Tibial nerve (tissue), 4 donors: ENCODE data around the gene LTBP3. TPM values are rescaled to one million over a fixed set of nuclear protein-coding genes. Genes with fewer than 3 reads are reported as not detected.

ENCODE experiments used
- DNase-seq, 2 donors: peaks; one replicate each; pipeline ENCODE4 v3.0.0-alpha.2; 2019; ENCODE audit warnings: low spot score in 2 of 2
- H3K27ac ChIP-seq, 4 donors: fragments of 200-600 bp; sonication (generic) in 3 of 4; one replicate each; pipeline ENCODE4 v1.5.1; 2017 to 2019; ENCODE audit warnings: mild to moderate bottlenecking in 1 of 4
- H3K27me3 ChIP-seq, 2 donors: fragments of 200-600 bp; sonication (generic) in 1 of 2; one replicate each; pipeline versions ENCODE4 v1.5.1 to v1.6.0; 2017 to 2019
- H3K36me3 ChIP-seq, 3 donors: fragments of 200-600 bp; sonication (generic); one replicate each; pipeline ENCODE4 v1.5.1; 2018 to 2019
- H3K4me1 ChIP-seq, 4 donors: fragments of 200-600 bp; sonication (generic) in 3 of 4; one replicate each; pipeline ENCODE4 v1.5.1; 2017 to 2019
- H3K4me3 ChIP-seq, 4 donors: fragments of 200-600 bp; sonication (generic) in 3 of 4; one replicate each; pipeline ENCODE4 v1.5.1; 2017 to 2019; ENCODE audit warnings: mild to moderate bottlenecking in 1 of 4, moderate library complexity in 1 of 4
- H3K9me3 ChIP-seq, 4 donors: fragments of 200-600 bp; sonication (generic) in 3 of 4; one replicate each; pipeline ENCODE4 v1.5.1; 2017 to 2019
- EP300 ChIP-seq, 2 donors: sonication (generic); formaldehyde crosslinking; IDR thresholded peaks; one replicate each; pipeline ENCODE4 v1.6.1; 2017; ENCODE audit warnings: antibody characterized with exemption in 2 of 2, mild to moderate bottlenecking in 1 of 2
- POLR2A ChIP-seq, 2 donors: fragments of 450-650 bp; IDR thresholded peaks; one replicate each; pipeline ENCODE4 v1.6.1; 2017; ENCODE audit warnings: antibody characterized with exemption in 2 of 2, mild to moderate bottlenecking in 2 of 2, moderate library complexity in 2 of 2
- WGBS, 2 donors: methylation state at CpG; one replicate each; pipeline ENCODE4 v1.1.5; 2018; 5-methylcytosine and 5-hydroxymethylcytosine counted together
- total RNA-seq, 4 donors: library from RNA; depleted of rRNA; stranded (reverse); fragments of >200 nt; gene quantifications; one replicate each; pipeline ENCODE4 v1.1.0, GENCODE V29; 2016
- TF ChIP-seq, protein P1 (sequence below), 5 experiments: fragments of 200-600 bp in 3 of 5; fragments of 450-650 bp in 2 of 5; sonication (generic) in 3 of 5; IDR thresholded peaks; one replicate each; pipeline ENCODE4 v1.5.1; 2016 to 2019; ENCODE audit warnings: antibody characterized with exemption in 5 of 5, mild to moderate bottlenecking in 3 of 5, moderate library complexity in 2 of 5

LTBP3 gene
- total RNA-seq, 4 donors from 2014 or later, result 236 to 476 (median 386) TPM

DNA sequence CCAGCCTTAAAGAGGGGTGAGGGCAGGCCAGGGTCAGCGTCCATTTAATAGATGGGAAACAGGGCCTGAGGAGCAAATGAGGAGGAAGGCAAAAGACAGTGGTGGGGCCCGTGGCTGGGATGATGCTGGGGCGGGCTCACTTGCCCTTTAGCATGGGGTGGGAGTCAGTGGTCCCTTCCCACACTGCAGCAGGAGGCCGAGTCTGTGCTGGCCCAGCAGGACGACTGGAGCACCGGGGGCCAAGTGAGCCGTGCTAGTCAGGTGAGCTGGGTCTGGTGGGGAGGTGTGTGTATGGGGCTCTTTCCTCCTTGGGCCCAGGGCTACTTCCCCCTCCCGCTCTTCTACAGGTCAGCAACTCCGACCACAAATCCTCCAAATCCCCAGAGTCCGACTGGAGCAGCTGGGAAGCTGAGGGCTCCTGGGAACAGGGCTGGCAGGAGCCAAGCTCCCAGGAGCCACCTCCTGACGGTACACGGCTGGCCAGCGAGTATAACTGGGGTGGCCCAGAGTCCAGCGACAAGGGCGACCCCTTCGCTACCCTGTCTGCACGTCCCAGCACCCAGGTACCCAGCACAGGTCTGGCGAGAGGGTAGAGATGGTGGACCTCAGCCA is 20.4 kb downstream of the LTBP3 start:
- no peak for TF ChIP-seq EP300 (IDR thresholded peaks at IDR 0.05)
- TF ChIP-seq POLR2A (IDR thresholded peaks at IDR 0.05), result no peak
- TF ChIP-seq, protein P1, sequence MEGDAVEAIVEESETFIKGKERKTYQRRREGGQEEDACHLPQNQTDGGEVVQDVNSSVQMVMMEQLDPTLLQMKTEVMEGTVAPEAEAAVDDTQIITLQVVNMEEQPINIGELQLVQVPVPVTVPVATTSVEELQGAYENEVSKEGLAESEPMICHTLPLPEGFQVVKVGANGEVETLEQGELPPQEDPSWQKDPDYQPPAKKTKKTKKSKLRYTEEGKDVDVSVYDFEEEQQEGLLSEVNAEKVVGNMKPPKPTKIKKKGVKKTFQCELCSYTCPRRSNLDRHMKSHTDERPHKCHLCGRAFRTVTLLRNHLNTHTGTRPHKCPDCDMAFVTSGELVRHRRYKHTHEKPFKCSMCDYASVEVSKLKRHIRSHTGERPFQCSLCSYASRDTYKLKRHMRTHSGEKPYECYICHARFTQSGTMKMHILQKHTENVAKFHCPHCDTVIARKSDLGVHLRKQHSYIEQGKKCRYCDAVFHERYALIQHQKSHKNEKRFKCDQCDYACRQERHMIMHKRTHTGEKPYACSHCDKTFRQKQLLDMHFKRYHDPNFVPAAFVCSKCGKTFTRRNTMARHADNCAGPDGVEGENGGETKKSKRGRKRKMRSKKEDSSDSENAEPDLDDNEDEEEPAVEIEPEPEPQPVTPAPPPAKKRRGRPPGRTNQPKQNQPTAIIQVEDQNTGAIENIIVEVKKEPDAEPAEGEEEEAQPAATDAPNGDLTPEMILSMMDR (IDR thresholded peaks at IDR 0.05), result no peak
- peaks cover 0 to 52% (median 23%) of the 10 kb centered on the region in 4 donors for H3K4me1 ChIP-seq
- no peak for DNase-seq
- no peak overlapping the region for H3K4me3 ChIP-seq
- WGBS, 2 donors, result 71 to 74% methylated on average over 16 to 18 of the region's 18 CpGs
- no peaks in the 10 kb centered on the region for H3K9me3 ChIP-seq
- peak overlapping the region in 2 of 4 donors; percentile 17 to 68 for H3K27ac ChIP-seq
- H3K27me3 ChIP-seq, result no peaks in the 10 kb centered on the region
- H3K36me3 ChIP-seq, result peaks cover 0 to 73% (median 9%) of the 10 kb centered on the region in 3 donors

DNA sequence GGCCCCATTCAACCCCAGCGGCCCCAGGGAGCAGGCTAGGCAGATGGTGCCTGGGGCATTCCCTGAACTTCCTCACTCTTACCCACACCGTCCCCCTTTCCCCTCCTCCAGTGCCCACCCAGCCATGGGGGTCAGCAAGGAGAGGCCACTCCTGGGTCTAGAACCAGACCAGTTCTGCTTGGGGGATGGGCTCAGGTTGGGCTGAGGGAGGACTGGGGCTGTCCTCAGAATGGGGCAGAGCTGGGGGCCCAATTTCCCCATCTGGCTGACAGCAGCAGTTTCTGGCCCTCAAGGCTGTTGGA is 20.9 kb downstream of the LTBP3 start:
- TF ChIP-seq POLR2A (IDR thresholded peaks at IDR 0.05) (no peak), EP300 (IDR thresholded peaks at IDR 0.05) (no peak)
- TF ChIP-seq, protein P1 (IDR thresholded peaks at IDR 0.05), result no peak
- H3K4me1 ChIP-seq, result peaks cover 0 to 52% (median 23%) of the 10 kb centered on the region in 4 donors
- 51 to 77% methylated on average over 2 of the region's 2 CpGs for WGBS, 2 donors
- no peaks in the 10 kb centered on the region for H3K9me3 ChIP-seq
- no peak for DNase-seq
- H3K36me3 ChIP-seq, result peaks cover 0 to 74% (median 9%) of the 10 kb centered on the region in 3 donors
- H3K27ac ChIP-seq, result peak overlapping the region in 2 of 4 donors; percentile 52 to 68
- no peaks in the 10 kb centered on the region for H3K27me3 ChIP-seq
- no peak overlapping the region for H3K4me3 ChIP-seq

DNA sequence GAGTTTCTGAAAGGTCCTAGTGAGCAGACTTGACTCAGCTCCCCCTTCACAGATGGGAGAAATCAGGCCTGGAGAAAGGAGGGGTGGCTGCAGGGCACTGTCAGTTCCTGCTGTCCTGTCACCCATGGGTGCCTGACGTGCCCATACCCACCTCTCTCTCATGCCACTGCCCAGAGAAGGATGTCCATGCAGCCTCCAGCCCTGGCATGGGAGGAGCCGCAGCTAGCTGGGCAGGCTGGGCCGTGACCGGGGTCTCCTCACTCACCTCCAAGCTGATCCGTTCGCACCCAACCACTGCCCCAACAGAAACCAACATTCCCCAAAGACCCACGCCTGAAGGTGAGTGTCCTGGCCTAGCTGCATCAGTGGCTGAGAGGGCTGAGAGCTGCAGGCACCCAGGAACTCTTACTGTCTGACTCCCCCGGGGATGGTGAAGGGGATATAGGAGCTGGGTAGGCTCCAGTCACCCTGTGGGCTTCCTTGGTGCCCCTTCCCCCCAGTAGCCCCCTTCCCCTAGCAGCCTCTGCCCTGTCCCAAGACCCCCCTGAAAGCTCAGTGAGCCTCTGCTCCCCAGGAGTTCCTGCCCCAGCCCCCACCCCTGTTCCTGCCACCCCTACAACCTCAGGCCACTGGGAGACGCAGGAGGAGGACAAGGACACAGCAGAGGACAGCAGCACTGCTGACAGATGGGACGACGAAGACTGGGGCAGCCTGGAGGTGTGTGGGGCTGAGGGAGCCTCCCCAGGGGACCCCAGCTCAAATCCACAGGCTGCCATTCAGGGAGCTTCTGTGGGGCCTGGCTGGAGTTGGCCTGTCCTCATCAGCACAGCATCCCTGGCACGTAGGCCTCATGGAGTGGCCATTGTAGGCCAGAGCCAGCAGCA is 21.5 kb downstream of the LTBP3 start:
- Histone ChIP-seq H3K27me3 (no peaks in the 10 kb centered on the region), H3K9me3 (no peaks in the 10 kb centered on the region), H3K4me1 (peaks cover 0 to 47% (median 21%) of the 10 kb centered on the region in 4 donors), H3K36me3 (peaks cover 0 to 80% (median 14%) of the 10 kb centered on the region in 3 donors), H3K4me3 (no peak overlapping the region), H3K27ac (peak overlapping the region in 2 of 4 donors; percentile 52 to 68)
- TF ChIP-seq, protein P1 (IDR thresholded peaks at IDR 0.05), result no peak
- no peak for TF ChIP-seq EP300 (IDR thresholded peaks at IDR 0.05)
- TF ChIP-seq POLR2A (IDR thresholded peaks at IDR 0.05), result no peak
- DNase-seq, result no peak
- WGBS, 2 donors, result 64 to 74% methylated on average over 7 of the region's 12 CpGs

DNA sequence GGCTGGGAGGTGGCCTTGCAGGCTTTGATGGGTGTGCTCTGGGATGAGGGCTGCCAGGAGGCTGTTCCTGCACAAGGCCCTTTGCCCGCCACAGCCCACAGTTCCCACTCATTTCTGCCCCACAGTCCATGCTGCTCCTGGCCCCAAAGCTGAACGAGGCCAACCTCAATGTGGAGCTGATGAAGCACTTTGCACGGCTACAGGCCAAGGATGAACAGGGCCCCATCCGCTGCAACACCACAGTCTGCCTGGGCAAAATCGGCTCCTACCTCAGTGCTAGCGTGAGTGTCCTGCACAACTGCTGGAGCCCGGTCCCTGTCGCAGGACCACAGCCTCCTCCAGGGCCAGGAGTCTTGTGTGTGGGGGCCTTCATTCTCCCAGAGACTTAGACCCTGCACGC is 23.1 kb downstream of the LTBP3 start:
- Histone ChIP-seq H3K27ac (no peak overlapping the region), H3K9me3 (no peaks in the 10 kb centered on the region), H3K36me3 (peaks cover 0 to 95% (median 28%) of the 10 kb centered on the region in 3 donors), H3K4me3 (no peak overlapping the region), H3K4me1 (peaks cover 0 to 40% (median 10%) of the 10 kb centered on the region in 4 donors), H3K27me3 (no peaks in the 10 kb centered on the region)
- 75 to 83% methylated on average over 6 to 9 of the region's 9 CpGs for WGBS, 2 donors
- no peak for TF ChIP-seq EP300 (IDR thresholded peaks at IDR 0.05)
- TF ChIP-seq POLR2A (IDR thresholded peaks at IDR 0.05), result no peak
- TF ChIP-seq, protein P1 (IDR thresholded peaks at IDR 0.05), result no peak
- DNase-seq, result no peak
